HG03342 (cell line): ENCODE measurements around the gene VAMP8.
"Not testable (repeated sequence)": the region's sequence is repeated elsewhere in the genome, so short reads cannot be mapped to it uniquely, and the experiment has no call there.

Experiments used
- ATAC-seq: cut with Tn5 transposase; IDR thresholded peaks from one replicate; pipeline ENCODE4 v1.9.1; 2021; ENCODE audit warnings: mild to moderate bottlenecking, moderate library complexity; ENCODE audit not compliant: unreplicated experiment

Gene VAMP8

DNA sequence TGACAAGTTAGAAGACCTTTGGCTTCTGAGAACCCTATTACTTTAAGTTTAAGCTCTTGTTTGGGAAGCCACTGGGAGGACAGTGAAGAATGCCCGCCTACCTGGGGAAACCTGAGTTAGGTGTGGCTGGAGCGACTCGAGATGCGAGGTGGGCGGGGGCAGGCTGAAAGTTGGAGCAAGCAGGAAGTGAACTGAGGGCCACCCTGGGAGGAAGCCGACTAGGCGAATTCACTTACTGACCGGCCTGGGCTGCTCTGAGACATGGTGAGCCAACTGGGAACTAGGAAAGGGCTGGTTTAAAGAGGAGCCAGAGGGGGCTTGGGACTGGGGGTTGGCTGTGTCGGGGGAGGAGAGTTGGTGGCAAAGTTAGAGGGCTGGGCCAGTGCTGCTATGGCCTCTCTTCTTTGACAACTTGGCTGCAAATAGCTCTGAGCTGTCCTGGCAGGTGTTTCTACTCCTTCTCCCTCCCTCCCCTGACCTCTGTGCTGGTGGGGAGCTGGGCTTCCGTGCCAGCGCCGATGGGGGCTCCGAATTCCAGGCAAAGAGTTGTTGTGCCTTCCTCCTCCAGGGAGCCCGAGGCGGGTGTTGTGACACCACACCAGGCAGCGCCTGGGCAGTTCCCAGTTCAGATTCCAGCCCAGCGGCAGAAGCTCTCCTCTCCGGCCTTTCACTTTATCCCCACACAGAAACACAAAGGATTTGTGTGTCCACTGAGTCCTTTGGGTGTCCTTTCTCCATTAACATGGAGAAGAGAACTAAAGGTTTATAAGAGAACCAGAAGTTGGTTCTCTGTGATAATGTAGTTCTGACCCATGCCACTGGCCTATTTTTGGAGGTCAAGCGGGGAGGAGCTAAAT lies at the start of gene VAMP8:
Gene VAMP8, plus strand, starts transcription at position 201 of the 857 bp plus-strand sequence. Its CDS starts 61 bp downstream, at position 262.
- no peak for ATAC-seq

DNA sequence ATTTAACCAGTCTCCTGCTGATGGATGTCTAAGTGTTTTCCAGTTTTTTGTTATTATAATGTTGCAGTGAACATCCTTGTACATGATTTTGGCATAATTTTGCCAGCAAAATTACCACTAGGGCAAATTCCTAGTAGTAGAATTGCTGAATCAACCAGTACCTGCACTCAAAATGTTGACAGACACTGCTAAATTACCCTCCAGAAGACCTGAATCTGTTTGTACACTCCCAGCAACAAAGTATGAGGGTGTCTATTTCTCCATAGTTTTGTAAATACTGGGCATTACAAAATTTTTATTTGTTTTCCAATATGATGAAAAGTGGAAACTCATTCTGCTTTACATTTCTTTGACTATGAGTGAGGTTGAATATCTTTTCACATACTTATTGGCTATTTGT lies 49.6 kb upstream of the VAMP8 start:
- ATAC-seq = no peak

DNA sequence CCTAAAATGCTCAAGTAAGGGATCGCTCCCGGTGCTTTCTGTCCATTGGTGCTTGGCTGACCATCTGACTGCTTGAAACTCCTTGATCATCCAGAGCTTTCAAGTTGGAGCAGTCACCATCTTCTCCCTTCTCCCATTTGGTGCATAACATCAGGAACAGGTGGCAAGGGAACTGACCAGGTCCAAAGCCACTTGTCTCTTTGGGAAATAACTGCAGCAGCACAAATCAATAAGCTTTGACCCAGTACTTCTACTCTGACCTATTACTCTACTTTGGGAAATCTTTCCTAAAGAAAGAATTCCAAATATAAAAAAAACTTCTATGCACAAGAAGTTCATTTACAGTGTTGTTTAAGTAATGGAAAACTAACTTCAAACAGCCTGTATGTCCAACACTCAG lies 49.0 kb upstream of the VAMP8 start:
- no peak for ATAC-seq

DNA sequence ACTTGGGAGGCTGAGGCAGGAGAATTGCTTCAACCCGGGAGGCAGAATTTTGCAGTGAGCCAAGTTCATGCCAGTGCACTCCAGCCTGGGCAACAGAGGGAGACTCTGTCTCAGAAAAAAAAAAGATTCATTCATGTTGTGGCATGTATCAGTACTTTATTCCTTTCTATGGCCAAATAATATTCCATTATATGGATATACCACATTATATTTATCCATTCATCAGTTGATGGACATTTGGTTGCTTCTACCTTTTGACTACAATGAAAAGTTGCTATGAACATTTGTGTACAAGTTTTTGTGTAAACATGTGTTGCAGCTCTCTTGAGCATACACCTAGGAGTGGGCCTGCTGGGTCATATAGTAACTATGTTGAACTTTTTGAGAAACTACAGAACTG lies 47.6 kb upstream of the VAMP8 start:
- ATAC-seq = no peak

GRCh38 chr2:85531589-85531988 lies 45.8 kb upstream of the VAMP8 start:
- ATAC-seq = no peak

GRCh38 chr2:85534099-85534498 lies 43.3 kb upstream of the VAMP8 start:
- ATAC-seq = no peak

- ATAC-seq = no peak
Observed at GRCh38 chr2:85534881-85535280, 42.5 kb upstream of the VAMP8 start.

- ATAC-seq = no peak
Observed at GRCh38 chr2:85536479-85536878, 40.9 kb upstream of the VAMP8 start.

- no peak for ATAC-seq
Observed at GRCh38 chr2:85537600-85538506, 39.5 kb upstream of the VAMP8 start.

- peak; percentile 70 for ATAC-seq
Observed at GRCh38 chr2:85538507-85539360, 38.7 kb upstream of the VAMP8 start, which contains the start of gene MAT2A. TSS of gene MAT2A (plus strand) at chr2:85539168. CDS start at chr2:85539288, 120 bp downstream.

GRCh38 chr2:85539361-85540132 lies 37.8 kb upstream of the VAMP8 start:
- ATAC-seq = peak; percentile 29

GRCh38 chr2:85540133-85540648 lies 37.2 kb upstream of the VAMP8 start:
- no peak for ATAC-seq

DNA sequence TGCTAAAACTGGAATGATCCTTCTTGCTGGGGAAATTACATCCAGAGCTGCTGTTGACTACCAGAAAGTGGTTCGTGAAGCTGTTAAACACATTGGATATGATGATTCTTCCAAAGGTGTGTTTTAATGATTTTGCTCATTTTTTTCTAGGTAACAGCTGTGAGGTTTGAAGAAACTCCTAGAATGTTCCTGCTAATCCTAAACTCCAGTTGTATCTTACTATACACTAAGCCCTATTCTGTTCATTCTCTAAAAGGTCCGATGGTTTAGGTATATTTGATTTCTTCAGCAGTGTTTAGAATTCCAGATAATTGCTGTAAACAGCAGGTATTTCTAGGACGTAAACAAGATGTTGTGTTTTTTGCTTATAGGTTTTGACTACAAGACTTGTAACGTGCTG lies 36.1 kb upstream of the VAMP8 start:
- no peak for ATAC-seq

DNA sequence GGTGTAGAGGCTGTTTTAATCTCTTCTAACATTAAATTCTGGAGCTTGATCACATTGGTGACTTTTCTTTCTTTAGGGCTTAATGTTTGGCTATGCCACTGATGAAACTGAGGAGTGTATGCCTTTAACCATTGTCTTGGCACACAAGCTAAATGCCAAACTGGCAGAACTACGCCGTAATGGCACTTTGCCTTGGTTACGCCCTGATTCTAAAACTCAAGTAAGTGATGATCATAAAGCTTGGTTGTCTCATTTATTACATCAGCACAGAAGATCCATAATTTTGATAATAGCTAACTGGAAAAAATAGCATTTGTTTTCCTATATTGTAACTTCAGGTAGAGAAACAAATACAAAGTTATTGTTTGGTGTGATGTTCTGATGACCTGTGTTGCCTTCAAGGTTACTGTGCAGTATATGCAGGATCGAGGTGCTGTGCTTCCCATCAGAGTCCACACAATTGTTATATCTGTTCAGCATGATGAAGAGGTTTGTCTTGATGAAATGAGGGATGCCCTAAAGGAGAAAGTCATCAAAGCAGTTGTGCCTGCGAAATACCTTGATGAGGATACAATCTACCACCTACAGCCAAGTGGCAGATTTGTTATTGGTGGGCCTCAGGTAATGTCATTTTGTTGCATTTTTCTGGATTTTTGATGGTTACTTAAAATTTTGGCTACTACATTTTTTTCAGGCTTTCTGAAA lies 35.5 kb upstream of the VAMP8 start:
- no peak for ATAC-seq

GRCh38 chr2:85542777-85543176 lies 34.6 kb upstream of the VAMP8 start:
- no peak for ATAC-seq

DNA sequence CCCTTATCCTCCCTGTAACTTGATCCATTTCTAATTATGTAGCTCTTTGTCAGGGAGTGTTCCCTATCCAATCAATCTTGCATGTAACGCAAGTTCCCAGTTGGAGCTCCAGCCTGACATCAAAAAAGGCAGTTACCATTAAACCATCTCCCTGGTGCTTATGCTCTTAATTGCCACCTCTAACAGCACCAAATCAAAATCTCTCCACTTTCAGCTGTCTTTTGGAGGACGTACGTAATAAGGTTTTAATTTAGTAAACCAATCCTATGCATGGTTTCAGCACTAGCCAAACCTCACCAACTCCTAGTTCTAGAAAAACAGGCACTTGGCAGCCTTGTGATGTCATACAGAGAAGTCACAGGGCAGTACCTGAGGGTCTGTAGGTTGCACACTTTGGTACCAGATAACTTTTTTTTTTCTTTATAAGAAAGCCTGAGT lies 33.1 kb upstream of the VAMP8 start:
- not testable (repeated sequence) for ATAC-seq

DNA sequence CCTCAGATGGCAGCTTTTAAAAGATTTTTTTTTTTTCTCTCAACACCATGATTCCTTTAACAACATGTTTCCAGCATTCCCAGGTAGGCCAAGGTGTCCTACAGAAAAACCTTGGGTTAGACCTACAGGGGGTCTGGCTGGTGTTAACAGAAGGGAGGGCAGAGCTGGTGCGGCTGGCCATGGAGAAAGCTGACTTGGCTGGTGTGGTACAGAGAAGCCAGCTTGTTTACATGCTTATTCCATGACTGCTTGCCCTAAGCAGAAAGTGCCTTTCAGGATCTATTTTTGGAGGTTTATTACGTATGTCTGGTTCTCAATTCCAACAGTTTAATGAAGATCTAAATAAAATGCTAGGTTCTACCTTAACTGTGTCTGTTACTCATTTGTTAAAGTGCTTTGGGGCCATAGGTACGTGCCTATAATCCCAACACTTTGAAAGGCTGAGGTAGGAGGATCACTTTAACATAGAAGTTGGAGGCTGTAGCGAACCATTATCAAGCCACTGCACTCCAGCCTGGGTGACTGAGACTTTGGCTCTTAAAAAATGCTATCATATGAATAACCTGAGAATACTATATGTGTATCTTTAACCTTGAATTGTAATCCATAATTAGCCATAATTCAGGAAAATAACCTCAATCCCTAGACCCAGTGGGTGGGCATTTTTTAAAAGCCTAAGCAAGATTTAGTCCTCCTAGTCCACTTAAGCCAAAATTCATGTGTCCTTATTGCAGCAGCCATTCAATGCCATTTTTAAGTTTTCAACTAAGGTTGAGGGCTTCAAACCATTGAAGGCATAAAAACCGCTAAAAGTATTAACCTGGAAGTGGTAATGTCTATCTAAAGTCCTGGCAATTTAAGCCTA lies 32.2 kb upstream of the VAMP8 start:
- not testable (repeated sequence) for ATAC-seq

DNA sequence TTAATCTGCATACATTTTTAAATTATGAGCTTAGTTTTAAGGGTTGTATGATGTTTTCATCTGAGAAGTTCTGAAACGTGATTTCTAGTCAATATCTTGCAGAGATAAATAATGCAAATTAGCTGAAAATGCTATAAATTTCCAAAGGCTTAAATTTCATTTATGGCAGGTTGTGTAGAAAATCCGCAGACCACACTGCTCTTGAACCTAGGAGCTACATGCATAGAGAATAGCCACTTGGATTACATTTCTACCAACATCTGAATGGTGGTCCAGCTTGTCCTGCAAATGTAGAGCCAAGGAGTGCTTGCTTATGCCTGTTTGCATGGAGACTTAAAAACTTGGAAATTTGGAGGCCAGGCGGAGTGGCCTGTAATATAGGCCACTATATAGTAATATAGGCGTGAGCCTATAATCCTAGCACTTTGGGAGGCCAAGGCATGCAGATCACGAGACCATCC lies 31.6 kb upstream of the VAMP8 start:
- ATAC-seq = no peak
